Testis (tissue), 2 donors: Measurements from ENCODE around the gene ADORA3.

Experiments
- CTCF ChIP-seq, 3 experiments: fragments of 450-650 bp in 2 of 3; fragments of 200-600 bp in 1 of 3; sonication (generic) in 1 of 3; IDR thresholded peaks; one replicate each; pipeline ENCODE4 v1.5.1; 2016 to 2019; ENCODE audit warnings: antibody characterized with exemption in 3 of 3, mild to moderate bottlenecking in 2 of 3, moderate library complexity in 1 of 3
- POLR2A ChIP-seq: fragments of 450-650 bp; IDR thresholded peaks from one replicate; pipeline ENCODE4 v1.6.1; 2017; ENCODE audit warnings: antibody characterized with exemption, mild to moderate bottlenecking, moderate library complexity

GRCh38 chr1:111466480-111466879 is 37.0 kb downstream of the ADORA3 start:
- TF ChIP-seq CTCF (IDR thresholded peaks at IDR 0.05) (no peak), POLR2A (no peak)
